ENCODE measurements around the gene HOXA5.

- TF ChIP-seq POLR2AphosphoS5 (IDR thresholded peaks at IDR 0.05; ENCODE audit: low read depth, low read length) (no peak), POLR2A (IDR thresholded peaks at IDR 0.05; ENCODE audit: low read depth, low read length) (no peak), TAF1 (IDR thresholded peaks at IDR 0.05; ENCODE audit: low read depth, low read length) (no peak), SPI1 (IDR thresholded peaks at IDR 0.05; ENCODE audit: low read depth, low read length) (no peak)
These were observed 4.7 kb upstream of the HOXA5 start for GRCh38 chr7:27148031-27148755.

Data from GM12891 (cell line).